GM18520 (cell line): ENCODE data around the gene HNRNPA1.

ENCODE experiments used
- ATAC-seq: cut with Tn5 transposase; IDR thresholded peaks from one replicate; pipeline ENCODE4 v1.9.1; 2021; ENCODE audit not compliant: unreplicated experiment

HNRNPA1 gene

GRCh38 chr12:54333420-54334034 is 53.0 kb downstream of the HNRNPA1 start:
- no peak for ATAC-seq
